DMS53 treated with DMSO at 0.1 percent for 48 hours (cell line): ENCODE results near the gene APOC4.
"Not testable (repeated sequence)": the region's sequence is repeated elsewhere in the genome, so short reads cannot be mapped to it uniquely, and the experiment has no call there.

Experiments
- DNase-seq: peaks from one replicate; lab custom pipeline; 2025; ENCODE audit not compliant: unreplicated experiment; lab: John Stamatoyannopoulos, UW

Gene APOC4

GRCh38 chr19:44914433-44915206, 27.4 kb upstream of the APOC4 start, which contains the start of gene APOC1:
TSS of gene APOC1 (plus strand) at chr19:44914608. CDS start at chr19:44914892, 284 bp downstream.
- peak; percentile 58 for DNase-seq

GRCh38 chr19:44924243-44924725, 17.8 kb upstream of the APOC4 start:
- no peak for DNase-seq

GRCh38 chr19:44925114-44925891, 16.7 kb upstream of the APOC4 start:
- DNase-seq: no peak

GRCh38 chr19:44926245-44927077, 15.6 kb upstream of the APOC4 start:
- DNase-seq: not testable (repeated sequence)

GRCh38 chr19:44927746-44928145, 14.3 kb upstream of the APOC4 start:
- DNase-seq: no peak

- no peak for DNase-seq
Observed at GRCh38 chr19:44930088-44930487, 11.9 kb upstream of the APOC4 start.

- no peak for DNase-seq
Observed at GRCh38 chr19:44931541-44931940, 10.5 kb upstream of the APOC4 start.

- DNase-seq: no peak
Observed at GRCh38 chr19:44939668-44940067, 2.4 kb upstream of the APOC4 start.

- DNase-seq: no peak
Observed at GRCh38 chr19:44943801-44944249, 1.8 kb downstream of the APOC4 start.

- DNase-seq: no peak
Observed at GRCh38 chr19:44947041-44947581, 5.1 kb downstream of the APOC4 start.

GRCh38 chr19:44948237-44948636, 6.2 kb downstream of the APOC4 start:
- no peak for DNase-seq

GRCh38 chr19:44948763-44949374, 6.8 kb downstream of the APOC4 start:
- DNase-seq: no peak

- no peak for DNase-seq
Observed at GRCh38 chr19:44949550-44949949, 7.5 kb downstream of the APOC4 start.

GRCh38 chr19:44951179-44952159, 9.4 kb downstream of the APOC4 start:
- DNase-seq: peak; percentile 38

- DNase-seq: no peak
Observed at GRCh38 chr19:44954278-44954648, 12.2 kb downstream of the APOC4 start.

- DNase-seq: peak; percentile 83
Observed at GRCh38 chr19:44954649-44955504, 12.8 kb downstream of the APOC4 start, which contains the start of gene CLPTM1. TSS of gene CLPTM1 (plus strand) at chr19:44955380. CDS start at chr19:44955396, 16 bp downstream.

- no peak for DNase-seq
Observed at GRCh38 chr19:44955505-44956439, 13.7 kb downstream of the APOC4 start.
